ENCODE results near the gene PPP1R2C.

Gene PPP1R2C

DNA sequence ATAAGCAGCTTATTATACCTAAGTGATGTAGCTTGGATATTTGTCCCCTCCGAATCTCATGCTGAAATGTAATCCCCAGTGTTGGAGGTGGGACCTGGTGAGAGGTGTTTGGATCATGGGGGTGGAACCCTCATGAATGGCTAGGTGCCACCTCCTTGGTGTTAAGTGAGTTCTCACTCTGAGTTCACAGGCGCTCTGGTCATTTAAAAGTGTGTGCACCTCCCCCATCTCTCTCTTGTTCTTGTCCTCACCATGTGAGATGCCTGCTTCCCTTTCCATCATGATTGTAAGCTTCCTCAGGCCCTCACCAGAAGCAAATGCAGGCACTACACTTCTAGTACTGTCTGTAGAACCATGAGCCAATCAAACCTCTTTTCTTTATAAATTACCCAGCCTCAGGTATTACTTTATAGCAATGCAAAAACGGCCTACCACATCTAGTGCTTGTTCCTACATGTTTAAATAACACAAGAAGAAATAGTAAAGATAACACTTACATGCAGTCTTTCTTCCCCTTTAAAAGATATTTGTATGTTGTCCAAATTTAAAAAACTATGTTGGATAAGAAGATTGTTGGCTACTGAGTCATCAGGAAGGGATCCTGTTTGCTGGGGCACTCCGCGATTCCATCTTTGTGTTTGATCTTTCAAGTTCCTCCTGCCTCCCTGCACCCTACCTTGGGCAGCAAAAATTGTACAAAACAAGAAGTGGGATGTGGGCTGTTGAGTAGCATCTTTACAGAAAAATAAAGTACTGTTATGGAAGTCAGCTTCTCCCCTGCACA, 29.7 kb downstream of the PPP1R2C start:
- no peak for DNase-seq (ENCODE audit: low read depth)

DNA sequence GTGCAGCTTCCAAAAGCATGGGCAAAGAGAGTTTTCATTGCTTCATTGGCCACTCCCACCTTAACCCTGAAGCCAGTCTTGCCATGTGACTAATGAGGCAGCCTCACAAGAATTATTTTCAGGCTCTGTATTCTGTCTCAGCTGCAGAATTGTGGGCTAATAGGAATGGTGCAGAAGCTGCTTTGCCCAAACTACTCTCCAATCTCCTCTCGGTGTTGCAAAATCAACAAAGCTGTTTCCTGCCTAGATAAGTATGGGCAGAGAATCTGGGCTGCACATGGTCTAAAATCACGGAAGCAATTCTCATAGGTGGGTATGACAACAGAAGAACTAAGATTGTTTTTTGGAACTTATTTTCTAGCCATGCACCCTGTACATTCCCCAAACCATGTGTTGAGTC, 31.4 kb downstream of the PPP1R2C start:
- DNase-seq (ENCODE audit: low read depth) = no peak

DNA sequence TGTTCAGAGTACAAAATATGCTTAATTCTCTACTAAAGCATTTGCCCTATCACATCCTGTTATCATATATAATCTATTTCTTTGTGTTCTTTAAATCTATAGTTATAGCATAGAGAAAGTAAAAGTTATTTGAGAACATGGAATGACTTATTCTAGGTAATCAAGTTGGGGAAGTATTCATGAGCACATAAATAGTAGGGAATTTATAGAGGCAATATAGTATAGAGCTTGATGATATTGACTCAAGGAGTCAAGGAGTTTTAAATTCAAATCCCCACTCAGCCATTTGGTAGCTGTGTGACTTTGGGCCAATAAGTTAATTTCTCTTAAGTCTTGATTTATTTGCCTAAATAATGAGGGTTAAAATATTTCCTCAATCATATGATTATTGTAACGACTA, 37.5 kb downstream of the PPP1R2C start:
- no peak for DNase-seq (ENCODE audit: low read depth)

DNA sequence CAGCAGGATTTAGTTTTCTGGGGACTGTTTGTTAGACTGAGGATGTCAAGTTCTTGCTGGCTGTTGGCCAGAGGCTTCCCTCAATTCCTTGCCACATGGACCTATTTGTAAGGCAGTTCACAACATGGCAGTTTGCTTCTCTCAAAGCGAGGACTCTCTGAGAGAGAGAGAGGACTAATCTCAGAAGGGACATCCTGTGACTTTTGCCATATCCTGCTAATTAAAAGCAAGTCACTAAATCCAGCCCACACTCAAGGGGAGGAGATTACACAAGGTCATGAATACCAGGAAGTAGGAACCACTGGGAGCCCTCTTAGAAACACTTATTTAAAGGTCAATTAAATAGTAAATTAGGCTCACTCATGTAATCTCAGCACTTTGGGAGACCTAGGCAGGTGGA, 38.2 kb downstream of the PPP1R2C start:
- no peak for DNase-seq (ENCODE audit: low read depth)

DNA sequence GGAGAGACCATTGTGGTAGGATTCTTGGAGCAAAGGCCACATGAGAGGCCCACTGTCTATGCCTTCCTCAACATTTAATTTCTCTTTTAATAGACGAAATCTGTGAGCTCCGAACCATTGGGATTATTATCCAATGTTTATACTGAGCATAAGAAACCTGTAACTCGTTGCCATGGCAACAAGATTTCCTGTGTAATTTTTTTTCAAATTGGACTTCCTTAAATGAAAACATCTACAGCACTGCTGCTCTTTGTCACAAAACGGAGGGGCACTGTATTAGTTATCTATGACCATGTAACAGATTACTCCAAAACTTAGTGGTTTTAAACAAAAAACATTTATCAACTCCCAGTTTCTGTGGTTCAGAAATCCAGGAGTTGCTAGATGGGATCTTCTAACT, 38.7 kb downstream of the PPP1R2C start:
- DNase-seq (ENCODE audit: low read depth) = no peak

DNA sequence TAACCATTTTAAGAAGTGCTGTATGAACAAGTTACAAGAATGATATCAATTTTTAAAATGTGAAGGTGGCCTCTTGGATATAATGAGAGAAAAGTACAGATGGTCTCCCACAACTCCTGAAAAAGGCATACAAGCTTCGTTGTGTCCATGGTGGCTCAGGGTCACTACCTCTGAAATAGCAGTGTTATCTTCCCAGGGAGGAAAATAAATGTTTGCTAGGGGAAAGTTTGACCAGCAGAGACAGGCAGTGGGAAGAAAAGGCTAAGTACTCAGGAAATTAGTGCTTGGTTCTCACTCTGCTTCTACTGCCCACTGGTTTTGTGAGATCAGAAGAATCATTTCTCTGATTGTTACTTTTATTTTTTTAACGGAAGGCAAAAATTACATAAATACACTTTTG, 39.4 kb downstream of the PPP1R2C start:
- DNase-seq (ENCODE audit: low read depth) = no peak

DNA sequence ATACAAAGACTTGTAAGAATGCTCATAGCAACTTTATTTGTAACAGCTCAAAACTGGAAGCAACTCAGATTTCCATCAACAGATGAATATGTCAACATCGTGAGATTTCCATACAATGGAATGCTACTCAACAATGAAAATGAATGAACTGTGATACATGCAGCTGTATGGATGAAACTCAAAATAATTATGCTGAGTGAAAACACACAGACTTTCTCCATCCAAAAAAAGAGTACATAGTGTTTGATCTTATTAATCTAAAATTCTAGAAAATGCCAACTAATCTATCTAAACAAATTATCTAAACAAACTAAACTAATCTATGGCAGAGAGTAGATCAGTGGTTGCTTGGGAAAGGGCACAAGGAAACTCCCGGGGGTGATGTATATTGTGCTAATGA, 42.7 kb downstream of the PPP1R2C start:
- DNase-seq (ENCODE audit: low read depth) = no peak

DNA sequence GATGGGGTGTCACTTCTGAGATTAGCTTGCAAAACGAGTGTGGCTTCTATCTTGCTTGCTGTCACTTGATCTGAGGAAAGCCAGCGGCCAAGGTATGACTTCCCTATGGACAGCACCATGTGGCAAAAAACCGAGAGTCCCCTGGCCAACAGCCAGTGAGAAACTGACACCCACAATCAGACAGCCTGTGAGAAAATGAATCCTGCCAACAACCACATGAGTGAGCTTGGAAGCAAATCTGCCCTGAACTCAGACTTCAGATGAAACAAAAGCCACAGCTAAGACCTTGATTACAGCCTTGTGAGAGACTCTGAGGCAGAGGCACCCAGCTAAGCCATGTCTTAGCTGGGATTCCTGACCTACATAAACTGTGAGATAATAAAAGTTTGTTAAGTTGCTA, 45.5 kb downstream of the PPP1R2C start:
- DNase-seq (ENCODE audit: low read depth) = no peak

Measured in stimulated activated CD8-positive, alpha-beta memory T cell treated with anti-CD3 and anti-CD28 coated beads, Interleukin-15, amount 100 ng/mL, for 1 hour (primary cell).